Ovary (tissue), 3 donors: ENCODE measurements around the gene HCN4.

ENCODE experiments used
- POLR2A ChIP-seq: fragments of 450-650 bp; IDR thresholded peaks from one replicate; pipeline ENCODE4 v1.6.1; 2017; ENCODE audit warnings: antibody characterized with exemption, mild to moderate bottlenecking, moderate library complexity
- TF ChIP-seq, protein P1 (sequence below), 3 donors: fragments of 450-650 bp in 2 of 3; fragments of 200-600 bp in 1 of 3; IDR thresholded peaks; one replicate each; pipeline versions ENCODE4 v1.5.1 to v1.8.0; 2016 to 2022; ENCODE audit warnings: antibody characterized with exemption in 3 of 3, mild to moderate bottlenecking in 1 of 3
- donor health status: DM: no; HTN: no; CAD: no.

- TF ChIP-seq, protein P1, sequence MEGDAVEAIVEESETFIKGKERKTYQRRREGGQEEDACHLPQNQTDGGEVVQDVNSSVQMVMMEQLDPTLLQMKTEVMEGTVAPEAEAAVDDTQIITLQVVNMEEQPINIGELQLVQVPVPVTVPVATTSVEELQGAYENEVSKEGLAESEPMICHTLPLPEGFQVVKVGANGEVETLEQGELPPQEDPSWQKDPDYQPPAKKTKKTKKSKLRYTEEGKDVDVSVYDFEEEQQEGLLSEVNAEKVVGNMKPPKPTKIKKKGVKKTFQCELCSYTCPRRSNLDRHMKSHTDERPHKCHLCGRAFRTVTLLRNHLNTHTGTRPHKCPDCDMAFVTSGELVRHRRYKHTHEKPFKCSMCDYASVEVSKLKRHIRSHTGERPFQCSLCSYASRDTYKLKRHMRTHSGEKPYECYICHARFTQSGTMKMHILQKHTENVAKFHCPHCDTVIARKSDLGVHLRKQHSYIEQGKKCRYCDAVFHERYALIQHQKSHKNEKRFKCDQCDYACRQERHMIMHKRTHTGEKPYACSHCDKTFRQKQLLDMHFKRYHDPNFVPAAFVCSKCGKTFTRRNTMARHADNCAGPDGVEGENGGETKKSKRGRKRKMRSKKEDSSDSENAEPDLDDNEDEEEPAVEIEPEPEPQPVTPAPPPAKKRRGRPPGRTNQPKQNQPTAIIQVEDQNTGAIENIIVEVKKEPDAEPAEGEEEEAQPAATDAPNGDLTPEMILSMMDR (IDR thresholded peaks at IDR 0.05) = no peak
- TF ChIP-seq POLR2A = no peak
These were observed 63.2 kb downstream of the HCN4 start for GRCh38 chr15:73305331-73306211.
